CD14-positive monocyte (primary cell): ENCODE measurements around the gene HOXB3. TPM values are rescaled to one million over a fixed set of nuclear protein-coding genes. Genes with fewer than 3 reads are reported as not detected.

Source experiments
- DNase-seq, 3 donors: peaks; one replicate each; pipeline ENCODE4 v3.0.0-alpha.2; 2011 to 2022
- H2AFZ ChIP-seq: 2 replicates; pipeline ENCODE4 v1.6.0; 2012; ENCODE audit warnings: mild to moderate bottlenecking, low read depth, low read length, inconsistent platforms; ENCODE audit not compliant: insufficient read depth, poor library complexity, severe bottlenecking
- H3K27ac ChIP-seq, 2 donors: 1 replicate in 1 of 2; 2 replicates in 1 of 2; pipeline ENCODE4 v1.5.1; 2012 to 2013; ENCODE audit warnings: low read length in 2 of 2, control low read depth in 1 of 2, inconsistent platforms in 1 of 2, low read depth in 1 of 2, mild to moderate bottlenecking in 1 of 2
- H3K27me3 ChIP-seq, 2 donors: one replicate each; pipeline versions ENCODE4 v1.6.0 to v1.6.1; 2011 to 2013; ENCODE audit warnings: low read length in 2 of 2; ENCODE audit not compliant: control insufficient read depth in 2 of 2, insufficient read depth in 2 of 2
- H3K36me3 ChIP-seq, 2 donors: replicated peaks in 1 of 2; 1 replicate in 1 of 2; 2 replicates in 1 of 2; pipeline versions ENCODE4 v1.5.1 to v1.6.1; 2012 to 2013; ENCODE audit warnings: low read length in 2 of 2, control low read depth in 1 of 2, inconsistent platforms in 1 of 2, mild to moderate bottlenecking in 1 of 2; ENCODE audit not compliant: insufficient read depth in 2 of 2, control insufficient read depth in 1 of 2
- H3K4me1 ChIP-seq, 2 donors: 1 replicate in 1 of 2; 2 replicates in 1 of 2; pipeline versions ENCODE4 v1.5.1 to v1.6.1; 2012 to 2013; ENCODE audit warnings: low read length in 2 of 2, control low read depth in 1 of 2, inconsistent platforms in 1 of 2, mild to moderate bottlenecking in 1 of 2, moderate library complexity in 1 of 2; ENCODE audit not compliant: insufficient read depth in 2 of 2, control insufficient read depth in 1 of 2
- H3K4me2 ChIP-seq: replicated peaks from 2 replicates; pipeline ENCODE3; 2012; ENCODE audit warnings: low read length, moderate library complexity, mild to moderate bottlenecking; ENCODE audit not compliant: poor library complexity, severe bottlenecking; ENCODE audit errors: extremely low read depth
- H3K4me3 ChIP-seq, 3 experiments: fragments of 200-600 bp in 1 of 3; sonication (generic) in 1 of 3; replicated peaks in 1 of 3; 1 replicate in 2 of 3; 2 replicates in 1 of 3; pipeline ENCODE4 v1.5.1; 2011 to 2013; ENCODE audit warnings: low read length in 3 of 3, mild to moderate bottlenecking in 3 of 3, control low read depth in 2 of 3, low read depth in 2 of 3, inconsistent platforms in 1 of 3, moderate library complexity in 1 of 3
- H3K79me2 ChIP-seq: 2 replicates; pipeline ENCODE4 v1.6.0; 2012; ENCODE audit warnings: mild to moderate bottlenecking, control low read depth, inconsistent platforms, low read length, moderate library complexity; ENCODE audit not compliant: insufficient read depth
- H3K9ac ChIP-seq: 2 replicates; pipeline ENCODE4 v1.6.0; 2017; ENCODE audit warnings: low read length, mild to moderate bottlenecking; ENCODE audit not compliant: insufficient read depth, poor library complexity, severe bottlenecking
- H3K9me3 ChIP-seq, 2 donors: replicated peaks in 1 of 2; 1 replicate in 1 of 2; 2 replicates in 1 of 2; pipeline versions ENCODE4 v1.5.1 to v1.6.1; 2012 to 2013; ENCODE audit warnings: low read length in 2 of 2, control low read depth in 1 of 2; ENCODE audit not compliant: control insufficient read depth in 1 of 2, insufficient read depth in 1 of 2
- H4K20me1 ChIP-seq: 2 replicates; pipeline ENCODE4 v1.6.0; 2012; ENCODE audit warnings: mild to moderate bottlenecking, low read length, control low read depth, moderate library complexity; ENCODE audit not compliant: insufficient read depth
- H3K27ac Mint-ChIP-seq, 7 donors: one replicate each; pipeline ENCODE4 v1.8.0; 2020; ENCODE audit warnings: mild to moderate bottlenecking in 7 of 7, mixed read lengths in 7 of 7, moderate library complexity in 6 of 7, inconsistent platforms in 2 of 7
- H3K27me3 Mint-ChIP-seq, 3 donors: one replicate each; pipeline ENCODE4 v1.8.0; 2021 to 2022; ENCODE audit warnings: low read depth in 3 of 3, mild to moderate bottlenecking in 3 of 3, mixed read lengths in 3 of 3, moderate library complexity in 3 of 3, inconsistent platforms in 1 of 3
- H3K36me3 Mint-ChIP-seq, 2 donors: one replicate each; pipeline ENCODE4 v1.8.0; 2020; ENCODE audit warnings: mixed read lengths in 2 of 2, inconsistent platforms in 1 of 2, mild to moderate bottlenecking in 1 of 2
- H3K4me1 Mint-ChIP-seq: one replicate; pipeline ENCODE4 v1.8.0; 2020; ENCODE audit warnings: mild to moderate bottlenecking, mixed read lengths
- H3K4me3 Mint-ChIP-seq, 2 donors: one replicate each; pipeline ENCODE4 v1.8.0; 2020; ENCODE audit warnings: mild to moderate bottlenecking in 2 of 2, mixed read lengths in 2 of 2, moderate library complexity in 1 of 2
- H3K9me3 Mint-ChIP-seq, 7 donors: one replicate each; pipeline ENCODE4 v1.8.0; 2020 to 2022; ENCODE audit warnings: mixed read lengths in 7 of 7, mild to moderate bottlenecking in 6 of 7, moderate library complexity in 6 of 7, inconsistent platforms in 2 of 7
- WGBS: methylation state at CpG from one replicate; pipeline ENCODE4 v1.1.5; 2013; ENCODE audit warnings: missing lambda C conversion rate; ENCODE audit not compliant: insufficient coverage; 5-methylcytosine and 5-hydroxymethylcytosine counted together
- intact Hi-C, 2 donors: fragments of 100-400 bp; cut with micrococcal nuclease; formaldehyde crosslinking; loops; one replicate each; pipeline versions ENCODE4 v1.15.0 to v1.15.1; 2023
- polyA minus RNA-seq: library from RNA; depleted of rRNA, polyadenylated mRNA; stranded (reverse); fragments of >200 nt; gene quantifications from 2 replicates; pipeline ENCODE4 v1.2.3, GENCODE V29; 2012
- polyA plus RNA-seq, 3 donors: library from polyadenylated mRNA; depleted of rRNA in 1 of 3; unstranded in 2 of 3; stranded (reverse) in 1 of 3; fragments of 300-500 nt in 2 of 3; fragments of >200 nt in 1 of 3; fragmentation: Illumina TruSeq in 2 of 3; gene quantifications; 1 replicate in 2 of 3; 2 replicates in 1 of 3; pipeline ENCODE4 v1.2.3, GENCODE V29; 2012 to 2021
- total RNA-seq, 12 experiments: library from RNA in 1 of 12; stranded (reverse) in 1 of 12; fragments of 120-200 nt in 1 of 12; gene quantifications; one replicate each; pipeline ENCODE4 v1.2.4 and lab custom pipeline; 2013 to 2026; ENCODE audit warnings: mixed read lengths in 6 of 12, inconsistent platforms in 1 of 12
- TF ChIP-seq, protein P1 (sequence below): fragments of 200-600 bp; IDR thresholded peaks from one replicate; pipeline ENCODE4 v1.8.0; 2022; ENCODE audit warnings: antibody characterized with exemption, mild to moderate bottlenecking

Gene HOXB3
- 0.65 TPM for total RNA-seq (2013)
- polyA plus RNA-seq = under 1 TPM in 1 of 3 donors, not detected in 2; 0.56 TPM
- 0.14 and 0.64 TPM in 2 replicates for polyA minus RNA-seq
- total RNA-seq (lab: John Stamatoyannopoulos, UW) = 0.07 to 2.5 (median 0.46) reads per million in 11 experiments

DNA sequence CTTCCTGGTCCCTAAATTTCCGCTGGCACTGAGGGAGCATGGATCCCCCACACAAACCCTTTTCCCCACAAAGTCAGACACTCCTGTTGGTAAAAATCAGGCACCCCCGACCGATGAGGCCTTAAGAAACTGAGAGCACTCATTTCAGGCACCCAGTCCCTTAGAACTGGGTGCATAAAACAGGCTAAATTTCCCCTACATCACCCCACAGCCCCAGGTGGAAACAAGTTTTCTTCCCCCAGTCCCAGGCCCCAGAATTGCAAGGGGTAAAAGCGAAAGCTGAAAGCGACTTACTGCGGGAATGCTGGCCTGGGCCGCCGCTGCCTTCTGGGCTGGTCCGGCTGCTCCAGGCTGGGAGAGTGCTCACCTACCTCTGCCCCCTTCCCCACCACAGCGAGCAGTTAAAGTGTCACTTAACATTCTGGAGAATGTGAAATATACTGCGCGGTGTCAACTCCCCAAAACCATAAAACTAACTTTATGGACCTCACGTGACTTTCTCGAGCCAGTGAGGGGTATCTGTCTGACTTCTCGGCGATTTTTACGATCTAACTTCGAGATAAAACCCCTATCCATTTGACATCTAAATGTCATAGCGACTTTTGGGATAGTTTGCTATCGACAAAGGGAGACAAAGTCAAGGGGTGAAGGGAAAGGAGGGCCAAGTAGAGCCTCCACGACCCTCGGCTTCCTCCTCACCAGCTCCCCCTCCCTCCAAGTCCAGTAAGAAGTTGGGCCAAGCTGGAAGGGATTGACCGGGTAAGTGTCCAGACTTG, at the start of gene HOXB3:
Gene HOXB3, minus strand, starts transcription at position 411 of the 776 bp plus-strand sequence. CDS start 37,767 bp downstream, outside the sequence.
- no peaks in the 10 kb centered on the region for H3K79me2 ChIP-seq
- no peak within 1 kb of the TSS for H3K27ac Mint-ChIP-seq
- no peaks in the 10 kb centered on the region for H4K20me1 ChIP-seq
- DNase-seq = no peak
- H3K4me1 ChIP-seq = peaks cover 33 to 45% of the 10 kb centered on the region in 2 donors
- peaks cover 100% of the 10 kb centered on the region in 3 donors for H3K27me3 Mint-ChIP-seq
- TF ChIP-seq, protein P1, sequence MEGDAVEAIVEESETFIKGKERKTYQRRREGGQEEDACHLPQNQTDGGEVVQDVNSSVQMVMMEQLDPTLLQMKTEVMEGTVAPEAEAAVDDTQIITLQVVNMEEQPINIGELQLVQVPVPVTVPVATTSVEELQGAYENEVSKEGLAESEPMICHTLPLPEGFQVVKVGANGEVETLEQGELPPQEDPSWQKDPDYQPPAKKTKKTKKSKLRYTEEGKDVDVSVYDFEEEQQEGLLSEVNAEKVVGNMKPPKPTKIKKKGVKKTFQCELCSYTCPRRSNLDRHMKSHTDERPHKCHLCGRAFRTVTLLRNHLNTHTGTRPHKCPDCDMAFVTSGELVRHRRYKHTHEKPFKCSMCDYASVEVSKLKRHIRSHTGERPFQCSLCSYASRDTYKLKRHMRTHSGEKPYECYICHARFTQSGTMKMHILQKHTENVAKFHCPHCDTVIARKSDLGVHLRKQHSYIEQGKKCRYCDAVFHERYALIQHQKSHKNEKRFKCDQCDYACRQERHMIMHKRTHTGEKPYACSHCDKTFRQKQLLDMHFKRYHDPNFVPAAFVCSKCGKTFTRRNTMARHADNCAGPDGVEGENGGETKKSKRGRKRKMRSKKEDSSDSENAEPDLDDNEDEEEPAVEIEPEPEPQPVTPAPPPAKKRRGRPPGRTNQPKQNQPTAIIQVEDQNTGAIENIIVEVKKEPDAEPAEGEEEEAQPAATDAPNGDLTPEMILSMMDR = no peak
- peaks cover 79 to 100% of the 10 kb centered on the region in 2 donors for H3K27me3 ChIP-seq
- 2% methylated on average over 8 of the region's 23 CpGs for WGBS
- peaks cover 0 to 14% of the 10 kb centered on the region in 2 donors for H3K9me3 ChIP-seq
- peaks cover 0 to 33% (median 18%) of the 10 kb centered on the region in 7 donors for H3K9me3 Mint-ChIP-seq
- intact Hi-C loops = loop anchor here (5.0 kb wide), 2 partner anchors 98 to 253 kb away; no protein-coding TSS in a partner anchor
- no peak within 1 kb of the TSS for H3K27ac ChIP-seq
- no peak within 1 kb of the TSS for H3K4me3 ChIP-seq
- H3K9ac ChIP-seq = no peak within 1 kb of the TSS
- peak within 1 kb of the TSS; percentile 65 to 99 for H3K4me3 Mint-ChIP-seq
- H3K36me3 Mint-ChIP-seq = peaks cover 8 to 40% of the 10 kb centered on the region in 2 donors
- peaks cover 58% of the 10 kb centered on the region for H3K4me1 Mint-ChIP-seq
- H3K4me2 ChIP-seq = peak within 1 kb of the TSS; percentile 57
- peak within 1 kb of the TSS; percentile 62 for H2AFZ ChIP-seq
- H3K36me3 ChIP-seq = no peaks in the 10 kb centered on the region

DNA sequence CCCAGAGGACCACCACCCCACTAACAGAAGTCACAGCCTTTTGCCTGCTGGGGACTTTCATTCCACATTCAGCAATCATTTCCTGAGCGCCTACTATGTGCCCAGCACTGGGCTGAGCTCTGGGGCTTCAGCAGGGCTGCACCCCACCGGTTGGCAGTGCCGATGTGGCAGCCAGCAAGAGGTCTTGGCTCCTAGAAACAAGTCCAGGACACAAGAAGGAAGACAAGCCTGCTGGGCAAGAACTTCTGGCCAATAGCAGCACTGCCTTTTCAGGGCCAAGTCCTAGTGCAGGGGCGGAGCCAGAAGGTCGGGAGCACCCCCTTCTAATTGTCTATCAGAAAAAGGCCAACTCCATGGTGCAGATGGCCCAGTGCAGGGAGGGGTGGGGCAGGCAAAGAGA, 49.1 kb upstream of the HOXB3 start:
- Histone ChIP-seq H3K36me3 (no peaks in the 10 kb centered on the region), H3K27ac (no peak overlapping the region), H3K4me1 (no peaks in the 10 kb centered on the region), H4K20me1 (no peaks in the 10 kb centered on the region), H3K4me2 (no peak overlapping the region), H3K27me3 (peaks cover 92 to 100% of the 10 kb centered on the region in 2 donors), H3K4me3 (no peak overlapping the region), H2AFZ (no peak overlapping the region), H3K9ac (no peak overlapping the region), H3K9me3 (peaks cover 0 to 29% of the 10 kb centered on the region in 2 donors), H3K79me2 (no peaks in the 10 kb centered on the region)
- intact Hi-C loops = no loop called here
- no peak for DNase-seq
- Mint-ChIP-seq H3K4me3 (no peak overlapping the region), H3K4me1 (peaks cover 8% of the 10 kb centered on the region), H3K27ac (no peak overlapping the region), H3K9me3 (peaks cover 0 to 34% (median 11%) of the 10 kb centered on the region in 7 donors), H3K36me3 (peaks cover 0 to 3% of the 10 kb centered on the region in 2 donors), H3K27me3 (peaks cover 93 to 99% (median 98%) of the 10 kb centered on the region in 3 donors)
- TF ChIP-seq, protein P1 = no peak
- WGBS = 90% methylated on average over 3 of the region's 5 CpGs
